HepG2 (cell line): ENCODE results near the gene RASA3. TPM values are rescaled to one million over a fixed set of nuclear protein-coding genes. Genes with fewer than 3 reads are reported as not detected.

Experiments
- ATAC-seq: fragments of 200-7000 bp; cut with Tn5 transposase; 3 replicates; pipeline ENCODE4 v1.9.1; 2020; ENCODE audit warnings: mild to moderate bottlenecking, moderate library complexity
- BruUV-seq: library from RNA; stranded (reverse); fragments of 400-500 nt; replicated peaks from 2 replicates; lab custom pipeline; 2021; lab: Mats Ljungman, UMichigan
- CTCF ChIA-PET: fragments of 300-600 bp; formaldehyde crosslinking; extraction: SDS; loops from one replicate; lab custom pipeline; 2021; ENCODE audit warnings: low total read pairs, inconsistent platforms, low intra/inter-chr PET ratio; lab: Yijun Ruan, JAX
- POLR2A ChIA-PET: fragments of 350-600 bp; sonication (Branson Sonifier 250); formaldehyde crosslinking; loops from one replicate; lab custom pipeline; 2020; ENCODE audit warnings: antibody characterized with exemption, inconsistent platforms; lab: Yijun Ruan, JAX
- DNase-seq: peaks from one replicate; pipeline ENCODE4 v3.0.0-alpha.2; 2015; ENCODE audit warnings: low spot score
- FAIRE-seq: peaks from 3 replicates; lab custom pipeline; 2011; peaks lifted over from hg19 to GRCh38; lab: Jason Lieb, UNC
- H2AFZ ChIP-seq: one replicate; pipeline ENCODE4 v1.6.1; 2011; ENCODE audit warnings: low read length, inconsistent platforms
- H3K27ac ChIP-seq: fragments of 300-600 bp; 3 replicates; pipeline ENCODE4 v1.8.0; 2011; ENCODE audit warnings: mixed run types, mild to moderate bottlenecking, mixed read lengths, low read length, inconsistent platforms; ENCODE audit not compliant: insufficient read depth; ENCODE audit errors: extremely low read length
- H3K27me3 ChIP-seq, 2 experiments: fragments of 200-600 bp in 1 of 2; 2 replicates in 1 of 2; 3 replicates in 1 of 2; pipeline versions ENCODE4 v1.6.0 to v1.8.0; 2011; ENCODE audit warnings: low read length in 2 of 2, mild to moderate bottlenecking in 2 of 2, moderate library complexity in 2 of 2, inconsistent platforms in 1 of 2; ENCODE audit not compliant: insufficient read depth in 2 of 2, control insufficient read depth in 1 of 2
- H3K36me3 ChIP-seq, 2 experiments: fragments of 200-600 bp in 1 of 2; replicated peaks in 1 of 2; 2 replicates in 1 of 2; 3 replicates in 1 of 2; pipeline versions ENCODE4 v1.5.1 to v1.8.0; 2011; ENCODE audit warnings: low read length in 2 of 2, inconsistent platforms in 1 of 2; ENCODE audit not compliant: insufficient read depth in 2 of 2, control insufficient read depth in 1 of 2
- H3K4me1 ChIP-seq: 2 replicates; pipeline ENCODE4 v1.5.1; 2012; ENCODE audit warnings: low read length, inconsistent platforms; ENCODE audit not compliant: insufficient read depth
- H3K4me2 ChIP-seq: 2 replicates; pipeline ENCODE4 v1.6.0; 2011; ENCODE audit warnings: low read depth, low read length, inconsistent platforms
- H3K4me3 ChIP-seq, 3 experiments: fragments of 200-600 bp in 1 of 3; sonication (generic), shearing (Covaris generic) in 1 of 3; replicated peaks in 1 of 3; 2 replicates each; pipeline ENCODE4 v1.5.1; 2011 to 2016; ENCODE audit warnings: low read length in 3 of 3, inconsistent platforms in 2 of 3, low read depth in 2 of 3, mild to moderate bottlenecking in 2 of 3, control low read depth in 1 of 3, mixed read lengths in 1 of 3; ENCODE audit not compliant: insufficient read depth in 1 of 3
- H3K79me2 ChIP-seq: one replicate; pipeline ENCODE4 v1.6.1; 2011; ENCODE audit warnings: low read length, inconsistent platforms; ENCODE audit not compliant: insufficient read depth
- H3K9ac ChIP-seq: 2 replicates; pipeline ENCODE4 v1.6.0; 2011; ENCODE audit warnings: mild to moderate bottlenecking, low read depth, low read length, inconsistent platforms; ENCODE audit not compliant: insufficient read depth
- H3K9me3 ChIP-seq: 2 replicates; pipeline ENCODE4 v1.5.1; 2012; ENCODE audit warnings: mild to moderate bottlenecking, low read length
- H4K20me1 ChIP-seq: 2 replicates; pipeline ENCODE4 v1.6.0; 2011; ENCODE audit warnings: inconsistent platforms, mild to moderate bottlenecking, low read length, moderate library complexity; ENCODE audit not compliant: insufficient read depth
- FOXK2 ChIP-seq: fragments of 450-650 bp; IDR thresholded peaks from 2 replicates; pipeline ENCODE4 v1.6.1; 2016
- FOXO1 ChIP-seq: sonication (generic); formaldehyde crosslinking; IDR thresholded peaks from 2 replicates; pipeline ENCODE4 v1.4.0; 2020; ENCODE audit warnings: missing genetic modification reagents
- HDAC1 ChIP-seq: sonication (generic); formaldehyde crosslinking; IDR thresholded peaks from 2 replicates; pipeline ENCODE4 v1.5.1; 2020; ENCODE audit warnings: mild to moderate bottlenecking, missing genetic modification reagents
- HNRNPLL ChIP-seq: fragments of 200-400 bp; formaldehyde crosslinking; IDR thresholded peaks from 2 replicates; pipeline ENCODE4 v1.6.1; 2017; ENCODE audit warnings: mild to moderate bottlenecking, low read depth, low read length; ENCODE audit not compliant: poor library complexity, severe bottlenecking
- NFKBIZ ChIP-seq: IDR thresholded peaks from 2 replicates; pipeline ENCODE4 v1.6.1; 2018; ENCODE audit warnings: missing genetic modification reagents, missing compliant biosample characterization
- PHF8 ChIP-seq: sonication (generic); formaldehyde crosslinking; IDR thresholded peaks from 2 replicates; pipeline ENCODE4 v1.5.0; 2020; ENCODE audit warnings: missing genetic modification reagents
- PLRG1 ChIP-seq: fragments of 450-650 bp; conservative IDR thresholded peaks from 2 replicates; pipeline ENCODE4 v1.6.1; 2016
- SIX1 ChIP-seq: sonication (generic); formaldehyde crosslinking; IDR thresholded peaks from 2 replicates; pipeline ENCODE4 v1.4.0; 2020; ENCODE audit warnings: missing genetic modification reagents, borderline replicate concordance
- SP5 ChIP-seq: IDR thresholded peaks from 2 replicates; pipeline ENCODE4 v1.6.1; 2016; ENCODE audit warnings: low read depth, borderline replicate concordance
- THAP11 ChIP-seq: IDR thresholded peaks from 2 replicates; pipeline ENCODE4 v1.6.1; 2016; ENCODE audit warnings: missing biosample characterization, missing genetic modification reagents
- ZNF33A ChIP-seq: sonication (generic); formaldehyde crosslinking; IDR thresholded peaks from 2 replicates; pipeline ENCODE4 v1.5.1; 2020; ENCODE audit warnings: missing genetic modification reagents, mild to moderate bottlenecking, moderate library complexity, borderline replicate concordance
- ZNF383 ChIP-seq: sonication (generic); formaldehyde crosslinking; IDR thresholded peaks from 2 replicates; pipeline ENCODE4 v1.4.0; 2020; ENCODE audit warnings: missing genetic modification reagents, mild to moderate bottlenecking, borderline replicate concordance
- ZSCAN31 ChIP-seq: sonication (generic); formaldehyde crosslinking; IDR thresholded peaks from 2 replicates; pipeline ENCODE4 v1.5.0; 2020; ENCODE audit warnings: low read depth, mild to moderate bottlenecking, missing genetic modification reagents
- WGBS: methylation state at CpG from one replicate; pipeline ENCODE4 v1.1.6; 2017; ENCODE audit warnings: low lambda C conversion rate; 5-methylcytosine and 5-hydroxymethylcytosine counted together
- in situ Hi-C: cut with HindIII; loops from 2 replicates; pipeline ENCODE4 v1.10.0; 2017; ENCODE audit warnings: low pct_unique_long_range_greater_than_20kb; ENCODE audit not compliant: extremely low pct_ligation_motif_present
- intact Hi-C: fragments of 100-400 bp; cut with micrococcal nuclease; formaldehyde crosslinking; loops from one replicate; pipeline ENCODE4 v1.10.0; 2022; ENCODE audit not compliant: unreplicated experiment
- polyA plus RNA-seq, 8 experiments: library from polyadenylated mRNA; depleted of rRNA in 3 of 8; stranded (reverse) in 7 of 8; unstranded in 1 of 8; fragments of >200 nt; fragmentation: Illumina TruSeq in 4 of 8; extraction: Trizol in 4 of 8; gene quantifications; 2 replicates each; pipeline versions ENCODE4 v1.2.1 to v1.2.3, GENCODE V29; 2011 to 2016; ENCODE audit warnings: low read depth in 4 of 8, missing spikeins in 1 of 8, mixed read lengths in 1 of 8; ENCODE audit not compliant: insufficient read depth in 1 of 8
- total RNA-seq, 5 experiments: library from RNA; depleted of rRNA; stranded (reverse); fragments of >200 nt; fragmentation: Illumina TruSeq; extraction: Trizol; gene quantifications; 2 replicates each; pipeline ENCODE4 v1.2.3, GENCODE V29; 2016; ENCODE audit warnings: low read depth in 1 of 5
- TF ChIP-seq, protein P1 (sequence below): sonication (generic); formaldehyde crosslinking; IDR thresholded peaks from 2 replicates; pipeline ENCODE4 v1.4.0; 2020; ENCODE audit warnings: low read depth, mild to moderate bottlenecking, missing genetic modification reagents
- TF ChIP-seq, protein P2 (sequence below): fragments of 450-650 bp; IDR thresholded peaks from 2 replicates; pipeline ENCODE4 v1.6.1; 2017

Gene RASA3
- total and polyA plus RNA-seq, 2 of the 13 experiments (the other 11 are each of a cell fraction or from before 2014, with no cell fraction given) = 0.05 TPM; not detected in 1

DNA sequence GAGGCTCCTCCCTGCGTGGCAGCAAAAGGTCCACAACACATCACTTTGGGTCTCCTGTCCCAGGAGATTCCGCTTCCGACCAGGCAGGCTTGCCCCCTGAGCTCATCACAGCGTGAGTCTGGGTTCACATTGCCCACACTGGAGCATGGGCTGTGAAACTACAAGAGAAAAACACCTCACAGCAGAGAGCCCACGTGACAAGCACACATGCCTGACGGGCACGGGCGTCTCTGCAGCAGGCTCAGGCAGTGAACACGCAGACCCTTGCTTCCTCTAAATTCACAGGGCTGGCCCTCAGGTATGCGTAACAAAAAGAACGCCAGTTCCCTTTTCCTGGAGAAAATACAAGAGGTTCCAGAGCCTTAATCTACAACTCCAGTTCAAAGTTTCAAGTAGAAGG lies 41.9 kb downstream of the RASA3 start:
- Histone ChIP-seq H3K27ac (no peak overlapping the region), H3K4me1 (no peaks in the 10 kb centered on the region), H3K9me3 (peaks cover 5% of the 10 kb centered on the region; the same call in 1 of the 2 replicates), H3K27me3 (peaks cover 2 to 24% of the 10 kb centered on the region in 2 experiments; a peak in 4 of 5 replicates), H2AFZ (no peak overlapping the region), H4K20me1 (no peaks in the 10 kb centered on the region), H3K4me3 (no peak overlapping the region), H3K9ac (no peak overlapping the region), H3K4me2 (no peak overlapping the region), H3K36me3 (no peaks in the 10 kb centered on the region), H3K79me2 (no peaks in the 10 kb centered on the region)
- WGBS = 40% methylated on average over 9 of the region's 11 CpGs
- BruUV-seq = no TSS peak
- in situ Hi-C loops = no loop called here
- FAIRE-seq (no peak), DNase-seq (no peak), ATAC-seq (no peak)
- ChIA-PET POLR2A (no interaction called here), CTCF (no interaction called here)
- TF ChIP-seq ZNF33A (CRISPR knock-in tag) = no peak
- TF ChIP-seq PHF8 (CRISPR knock-in tag) = no peak
- no peak for TF ChIP-seq HDAC1 (CRISPR knock-in tag)
- TF ChIP-seq, protein P1, sequence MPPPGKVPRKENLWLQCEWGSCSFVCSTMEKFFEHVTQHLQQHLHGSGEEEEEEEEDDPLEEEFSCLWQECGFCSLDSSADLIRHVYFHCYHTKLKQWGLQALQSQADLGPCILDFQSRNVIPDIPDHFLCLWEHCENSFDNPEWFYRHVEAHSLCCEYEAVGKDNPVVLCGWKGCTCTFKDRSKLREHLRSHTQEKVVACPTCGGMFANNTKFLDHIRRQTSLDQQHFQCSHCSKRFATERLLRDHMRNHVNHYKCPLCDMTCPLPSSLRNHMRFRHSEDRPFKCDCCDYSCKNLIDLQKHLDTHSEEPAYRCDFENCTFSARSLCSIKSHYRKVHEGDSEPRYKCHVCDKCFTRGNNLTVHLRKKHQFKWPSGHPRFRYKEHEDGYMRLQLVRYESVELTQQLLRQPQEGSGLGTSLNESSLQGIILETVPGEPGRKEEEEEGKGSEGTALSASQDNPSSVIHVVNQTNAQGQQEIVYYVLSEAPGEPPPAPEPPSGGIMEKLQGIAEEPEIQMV (CRISPR knock-in tag) = no peak
- TF ChIP-seq THAP11 = no peak
- TF ChIP-seq SP5 = no peak
- no peak for TF ChIP-seq HNRNPLL
- TF ChIP-seq FOXO1 (CRISPR knock-in tag) = no peak
- no peak for TF ChIP-seq SIX1 (CRISPR knock-in tag)
- no peak for TF ChIP-seq NFKBIZ (CRISPR knock-in tag)
- no peak for TF ChIP-seq PLRG1
- TF ChIP-seq ZNF383 (CRISPR knock-in tag) = no peak
- no peak for TF ChIP-seq FOXK2
- TF ChIP-seq, protein P2, sequence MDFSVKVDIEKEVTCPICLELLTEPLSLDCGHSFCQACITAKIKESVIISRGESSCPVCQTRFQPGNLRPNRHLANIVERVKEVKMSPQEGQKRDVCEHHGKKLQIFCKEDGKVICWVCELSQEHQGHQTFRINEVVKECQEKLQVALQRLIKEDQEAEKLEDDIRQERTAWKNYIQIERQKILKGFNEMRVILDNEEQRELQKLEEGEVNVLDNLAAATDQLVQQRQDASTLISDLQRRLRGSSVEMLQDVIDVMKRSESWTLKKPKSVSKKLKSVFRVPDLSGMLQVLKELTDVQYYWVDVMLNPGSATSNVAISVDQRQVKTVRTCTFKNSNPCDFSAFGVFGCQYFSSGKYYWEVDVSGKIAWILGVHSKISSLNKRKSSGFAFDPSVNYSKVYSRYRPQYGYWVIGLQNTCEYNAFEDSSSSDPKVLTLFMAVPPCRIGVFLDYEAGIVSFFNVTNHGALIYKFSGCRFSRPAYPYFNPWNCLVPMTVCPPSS = no peak
- no peak for TF ChIP-seq ZSCAN31 (CRISPR knock-in tag)
- intact Hi-C loops = no loop called here
